ENCODE results near the gene DLD.

Gene DLD

DNA sequence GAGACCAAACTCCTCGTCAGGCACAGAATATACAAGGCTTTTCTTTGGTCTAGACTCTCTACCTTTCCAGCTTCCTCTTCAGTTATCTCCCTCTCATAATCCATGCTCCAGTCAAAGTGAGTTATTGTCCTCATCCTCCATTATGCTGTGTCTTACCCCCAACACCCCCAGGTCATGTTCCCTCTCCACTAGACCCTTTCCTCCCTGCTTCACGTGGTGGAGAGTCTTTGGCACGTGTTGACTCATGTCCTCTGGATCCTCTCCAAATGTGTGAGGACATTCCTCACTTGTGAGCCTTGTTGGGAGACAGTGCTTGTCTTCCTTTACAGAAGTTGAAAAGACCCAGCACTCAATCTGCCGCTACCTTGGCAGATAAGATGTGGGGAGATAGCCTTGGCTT, 36.0 kb upstream of the DLD start:
- H3K4me1 ChIP-seq (ENCODE audit: control insufficient read depth, insufficient read depth, low read length, poor library complexity, severe bottlenecking): peaks cover 30% of the 10 kb centered on the region

GRCh38 chr7:107856806-107857540, 34.0 kb upstream of the DLD start:
- DNase-seq: peak in 2 of 3 donors; percentile 3 to 13
- no peaks in the 10 kb centered on the region for H3K9me3 ChIP-seq (ENCODE audit: control insufficient read depth, low read length)
- H3K4me3 ChIP-seq (ENCODE audit: insufficient read depth, low read depth, low read length, poor library complexity, severe bottlenecking): peak overlapping the region; percentile 14
- H3K27me3 ChIP-seq (replicated peaks; ENCODE audit: control insufficient read depth, insufficient read depth, low read length, poor library complexity, severe bottlenecking): no peaks in the 10 kb centered on the region
- H3K36me3 ChIP-seq (ENCODE audit: control insufficient read depth, insufficient read depth, low read length): no peaks in the 10 kb centered on the region
- H3K27ac ChIP-seq (ENCODE audit: insufficient read depth, low read length, poor library complexity, severe bottlenecking): peak overlapping the region; percentile 44
- peaks cover 32% of the 10 kb centered on the region for H3K4me1 ChIP-seq (ENCODE audit: control insufficient read depth, insufficient read depth, low read length, poor library complexity, severe bottlenecking)

More for the DNA sequence above, 36.0 kb upstream of the DLD start:
- H3K9me3 ChIP-seq (ENCODE audit: control insufficient read depth, low read length): no peaks in the 10 kb centered on the region
- no peaks in the 10 kb centered on the region for H3K36me3 ChIP-seq (ENCODE audit: control insufficient read depth, insufficient read depth, low read length)
- H3K27ac ChIP-seq (ENCODE audit: insufficient read depth, low read length, poor library complexity, severe bottlenecking): no peak overlapping the region
- DNase-seq: no peak
- no peak overlapping the region for H3K4me3 ChIP-seq (ENCODE audit: insufficient read depth, low read depth, low read length, poor library complexity, severe bottlenecking)
- no peaks in the 10 kb centered on the region for H3K27me3 ChIP-seq (replicated peaks; ENCODE audit: control insufficient read depth, insufficient read depth, low read length, poor library complexity, severe bottlenecking)

GRCh38 chr7:107857541-107857912, 33.5 kb upstream of the DLD start:
- Histone ChIP-seq H3K4me3 (ENCODE audit: insufficient read depth, low read depth, low read length, poor library complexity, severe bottlenecking) (no peak overlapping the region), H3K27ac (ENCODE audit: insufficient read depth, low read length, poor library complexity, severe bottlenecking) (peak overlapping the region; percentile 44), H3K27me3 (replicated peaks; ENCODE audit: control insufficient read depth, insufficient read depth, low read length, poor library complexity, severe bottlenecking) (no peaks in the 10 kb centered on the region), H3K36me3 (ENCODE audit: control insufficient read depth, insufficient read depth, low read length) (no peaks in the 10 kb centered on the region), H3K9me3 (ENCODE audit: control insufficient read depth, low read length) (no peaks in the 10 kb centered on the region), H3K4me1 (ENCODE audit: control insufficient read depth, insufficient read depth, low read length, poor library complexity, severe bottlenecking) (peaks cover 32% of the 10 kb centered on the region)
- no peak for DNase-seq

DNA sequence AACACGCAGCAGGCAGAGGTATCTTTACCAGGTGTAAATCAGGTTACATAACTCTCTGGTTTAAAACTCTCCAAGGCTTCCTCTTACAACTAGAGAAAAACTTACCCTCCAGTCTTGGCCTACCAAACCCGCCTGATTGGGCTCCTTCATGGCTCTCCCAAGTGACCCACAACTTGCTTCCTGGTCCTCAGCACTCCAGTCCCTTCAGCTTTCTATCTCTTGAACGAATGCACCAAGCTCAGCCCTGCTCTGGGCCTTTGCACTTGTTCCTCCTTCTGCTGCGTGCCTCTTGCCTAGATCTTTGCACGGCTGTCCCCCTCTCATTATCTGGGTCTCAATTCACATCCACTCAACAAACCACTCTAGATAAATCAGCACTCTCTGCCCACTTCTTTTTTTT, 32.7 kb upstream of the DLD start:
- no peak overlapping the region for H3K4me3 ChIP-seq (ENCODE audit: insufficient read depth, low read depth, low read length, poor library complexity, severe bottlenecking)
- no peaks in the 10 kb centered on the region for H3K27me3 ChIP-seq (replicated peaks; ENCODE audit: control insufficient read depth, insufficient read depth, low read length, poor library complexity, severe bottlenecking)
- no peak for DNase-seq
- H3K9me3 ChIP-seq (ENCODE audit: control insufficient read depth, low read length): no peaks in the 10 kb centered on the region
- H3K36me3 ChIP-seq (ENCODE audit: control insufficient read depth, insufficient read depth, low read length): no peaks in the 10 kb centered on the region
- H3K27ac ChIP-seq (ENCODE audit: insufficient read depth, low read length, poor library complexity, severe bottlenecking): no peak overlapping the region
- peaks cover 32% of the 10 kb centered on the region for H3K4me1 ChIP-seq (ENCODE audit: control insufficient read depth, insufficient read depth, low read length, poor library complexity, severe bottlenecking)

DNA sequence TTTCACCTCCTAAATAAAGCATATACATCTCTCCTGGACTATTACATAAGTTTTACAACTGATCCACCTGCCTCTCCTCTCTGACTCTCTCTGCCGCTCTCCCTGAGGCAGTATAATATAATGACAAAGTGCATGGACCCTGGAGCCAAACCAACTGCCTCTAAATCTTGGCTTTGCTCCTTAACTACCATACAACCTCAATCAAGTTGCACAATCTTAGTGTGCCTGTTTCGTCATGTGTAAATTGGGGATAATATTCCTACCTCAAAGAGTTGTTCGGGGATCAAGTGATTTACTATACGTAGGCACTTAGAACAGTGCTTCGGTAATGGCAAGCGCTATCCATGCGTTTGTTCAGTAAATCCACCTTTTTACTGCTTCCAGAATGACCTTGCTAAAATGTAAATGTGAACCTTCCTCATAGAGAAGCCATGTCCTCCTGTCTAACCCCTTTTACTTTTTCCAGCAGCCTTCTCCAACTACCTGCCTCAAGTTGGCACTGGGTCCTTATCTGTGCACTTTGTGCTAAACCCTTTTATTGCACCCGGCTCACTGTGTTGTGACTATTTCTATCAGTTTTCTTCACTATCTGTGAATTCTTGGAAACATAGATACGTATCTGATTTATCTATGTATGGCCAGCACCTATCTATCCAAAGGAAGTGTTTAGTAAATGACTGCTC, 30.6 kb upstream of the DLD start:
- no peak overlapping the region for H3K4me3 ChIP-seq (ENCODE audit: insufficient read depth, low read depth, low read length, poor library complexity, severe bottlenecking)
- peaks cover 26% of the 10 kb centered on the region for H3K4me1 ChIP-seq (ENCODE audit: control insufficient read depth, insufficient read depth, low read length, poor library complexity, severe bottlenecking)
- no peak overlapping the region for H3K27ac ChIP-seq (ENCODE audit: insufficient read depth, low read length, poor library complexity, severe bottlenecking)
- H3K36me3 ChIP-seq (ENCODE audit: control insufficient read depth, insufficient read depth, low read length): no peaks in the 10 kb centered on the region
- no peak for DNase-seq
- H3K9me3 ChIP-seq (ENCODE audit: control insufficient read depth, low read length): no peaks in the 10 kb centered on the region
- H3K27me3 ChIP-seq (replicated peaks; ENCODE audit: control insufficient read depth, insufficient read depth, low read length, poor library complexity, severe bottlenecking): no peaks in the 10 kb centered on the region

GRCh38 chr7:107860981-107861652, 29.9 kb upstream of the DLD start:
- no peaks in the 10 kb centered on the region for H3K9me3 ChIP-seq (ENCODE audit: control insufficient read depth, low read length)
- H3K27me3 ChIP-seq (replicated peaks; ENCODE audit: control insufficient read depth, insufficient read depth, low read length, poor library complexity, severe bottlenecking): no peaks in the 10 kb centered on the region
- no peaks in the 10 kb centered on the region for H3K36me3 ChIP-seq (ENCODE audit: control insufficient read depth, insufficient read depth, low read length)
- H3K4me1 ChIP-seq (ENCODE audit: control insufficient read depth, insufficient read depth, low read length, poor library complexity, severe bottlenecking): peaks cover 27% of the 10 kb centered on the region
- no peak overlapping the region for H3K4me3 ChIP-seq (ENCODE audit: insufficient read depth, low read depth, low read length, poor library complexity, severe bottlenecking)
- no peak for DNase-seq
- no peak overlapping the region for H3K27ac ChIP-seq (ENCODE audit: insufficient read depth, low read length, poor library complexity, severe bottlenecking)

DNA sequence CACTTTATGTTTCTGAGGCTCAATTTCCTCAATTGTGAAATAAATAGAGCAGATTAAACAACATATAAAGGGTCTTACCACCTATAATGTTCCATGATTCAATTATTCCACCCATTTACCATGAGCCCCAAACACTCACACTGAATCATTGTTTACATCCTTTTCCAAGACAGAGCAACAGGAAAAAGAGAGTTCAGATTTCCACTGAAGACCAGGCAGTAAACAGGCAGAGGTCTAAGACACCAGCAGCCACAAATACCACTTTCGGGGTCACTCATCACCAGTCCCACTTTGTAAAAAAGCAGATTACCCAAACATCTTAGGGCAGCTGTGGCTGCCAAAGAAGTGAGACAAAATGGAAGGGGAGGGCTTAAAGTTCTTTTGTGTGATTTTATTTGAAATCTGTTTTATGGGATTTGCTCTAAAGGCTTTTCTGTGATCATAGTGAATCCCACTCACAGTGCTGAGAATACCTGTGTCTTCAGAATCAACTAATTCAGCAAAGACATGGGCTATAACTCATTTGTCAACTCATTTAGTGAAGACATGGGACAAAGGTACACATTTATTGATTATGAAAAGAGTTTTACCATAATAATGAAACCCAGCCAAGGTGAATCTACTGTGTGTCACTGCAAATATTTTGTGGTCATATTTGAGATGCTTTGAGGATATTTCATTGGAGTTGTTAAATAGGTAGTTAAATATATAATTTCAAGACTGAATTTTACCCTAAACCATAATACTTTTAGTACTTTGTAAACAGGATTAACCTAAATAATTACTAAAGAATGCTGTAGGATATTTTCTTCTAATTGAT, 24.8 kb upstream of the DLD start:
- H3K36me3 ChIP-seq (ENCODE audit: control insufficient read depth, insufficient read depth, low read length): no peaks in the 10 kb centered on the region
- H3K27ac ChIP-seq (ENCODE audit: insufficient read depth, low read length, poor library complexity, severe bottlenecking): no peak overlapping the region

GRCh38 chr7:107867858-107868466, 23.0 kb upstream of the DLD start:
- Histone ChIP-seq H3K4me1 (ENCODE audit: control insufficient read depth, insufficient read depth, low read length, poor library complexity, severe bottlenecking) (peaks cover 14% of the 10 kb centered on the region), H3K27ac (ENCODE audit: insufficient read depth, low read length, poor library complexity, severe bottlenecking) (no peak overlapping the region), H3K9me3 (ENCODE audit: control insufficient read depth, low read length) (no peaks in the 10 kb centered on the region), H3K36me3 (ENCODE audit: control insufficient read depth, insufficient read depth, low read length) (no peaks in the 10 kb centered on the region), H3K27me3 (replicated peaks; ENCODE audit: control insufficient read depth, insufficient read depth, low read length, poor library complexity, severe bottlenecking) (no peaks in the 10 kb centered on the region), H3K4me3 (ENCODE audit: insufficient read depth, low read depth, low read length, poor library complexity, severe bottlenecking) (no peak overlapping the region)
- DNase-seq: no peak

More for the DNA sequence above, 24.8 kb upstream of the DLD start:
- DNase-seq: no peak
- peaks cover 14% of the 10 kb centered on the region for H3K4me1 ChIP-seq (ENCODE audit: control insufficient read depth, insufficient read depth, low read length, poor library complexity, severe bottlenecking)
- no peaks in the 10 kb centered on the region for H3K27me3 ChIP-seq (replicated peaks; ENCODE audit: control insufficient read depth, insufficient read depth, low read length, poor library complexity, severe bottlenecking)
- H3K9me3 ChIP-seq (ENCODE audit: control insufficient read depth, low read length): no peaks in the 10 kb centered on the region
- no peak overlapping the region for H3K4me3 ChIP-seq (ENCODE audit: insufficient read depth, low read depth, low read length, poor library complexity, severe bottlenecking)

GRCh38 chr7:107870427-107871000, 20.5 kb upstream of the DLD start:
- peaks cover 14% of the 10 kb centered on the region for H3K4me1 ChIP-seq (ENCODE audit: control insufficient read depth, insufficient read depth, low read length, poor library complexity, severe bottlenecking)
- no peaks in the 10 kb centered on the region for H3K27me3 ChIP-seq (replicated peaks; ENCODE audit: control insufficient read depth, insufficient read depth, low read length, poor library complexity, severe bottlenecking)
- no peak overlapping the region for H3K4me3 ChIP-seq (ENCODE audit: insufficient read depth, low read depth, low read length, poor library complexity, severe bottlenecking)
- no peaks in the 10 kb centered on the region for H3K9me3 ChIP-seq (ENCODE audit: control insufficient read depth, low read length)
- no peak overlapping the region for H3K27ac ChIP-seq (ENCODE audit: insufficient read depth, low read length, poor library complexity, severe bottlenecking)
- H3K36me3 ChIP-seq (ENCODE audit: control insufficient read depth, insufficient read depth, low read length): no peaks in the 10 kb centered on the region
- no peak for DNase-seq
